HepG2 (cell line): Measurements from ENCODE around the gene PTPRU. TPM values are rescaled to one million over a fixed set of nuclear protein-coding genes. Genes with fewer than 3 reads are reported as not detected.

Experiments used
- ATAC-seq: fragments of 200-7000 bp; cut with Tn5 transposase; 3 replicates; pipeline ENCODE4 v1.9.1; 2020; ENCODE audit warnings: mild to moderate bottlenecking, moderate library complexity
- BruUV-seq: library from RNA; stranded (reverse); fragments of 400-500 nt; replicated peaks from 2 replicates; lab custom pipeline; 2021; lab: Mats Ljungman, UMichigan
- CTCF ChIA-PET: fragments of 300-600 bp; formaldehyde crosslinking; extraction: SDS; loops from one replicate; lab custom pipeline; 2021; ENCODE audit warnings: low total read pairs, inconsistent platforms, low intra/inter-chr PET ratio; lab: Yijun Ruan, JAX
- POLR2A ChIA-PET: fragments of 350-600 bp; sonication (Branson Sonifier 250); formaldehyde crosslinking; loops from one replicate; lab custom pipeline; 2020; ENCODE audit warnings: antibody characterized with exemption, inconsistent platforms; lab: Yijun Ruan, JAX
- DNase-seq: peaks from one replicate; pipeline ENCODE4 v3.0.0-alpha.2; 2015; ENCODE audit warnings: low spot score
- FAIRE-seq: peaks from 3 replicates; lab custom pipeline; 2011; peaks lifted over from hg19 to GRCh38; lab: Jason Lieb, UNC
- H2AFZ ChIP-seq: one replicate; pipeline ENCODE4 v1.6.1; 2011; ENCODE audit warnings: low read length, inconsistent platforms
- H3K27ac ChIP-seq: fragments of 300-600 bp; 3 replicates; pipeline ENCODE4 v1.8.0; 2011; ENCODE audit warnings: mixed run types, mild to moderate bottlenecking, mixed read lengths, low read length, inconsistent platforms; ENCODE audit not compliant: insufficient read depth; ENCODE audit errors: extremely low read length
- H3K27me3 ChIP-seq, 2 experiments: fragments of 200-600 bp in 1 of 2; 2 replicates in 1 of 2; 3 replicates in 1 of 2; pipeline versions ENCODE4 v1.6.0 to v1.8.0; 2011; ENCODE audit warnings: low read length in 2 of 2, mild to moderate bottlenecking in 2 of 2, moderate library complexity in 2 of 2, inconsistent platforms in 1 of 2; ENCODE audit not compliant: insufficient read depth in 2 of 2, control insufficient read depth in 1 of 2
- H3K36me3 ChIP-seq, 2 experiments: fragments of 200-600 bp in 1 of 2; replicated peaks in 1 of 2; 2 replicates in 1 of 2; 3 replicates in 1 of 2; pipeline versions ENCODE4 v1.5.1 to v1.8.0; 2011; ENCODE audit warnings: low read length in 2 of 2, inconsistent platforms in 1 of 2; ENCODE audit not compliant: insufficient read depth in 2 of 2, control insufficient read depth in 1 of 2
- H3K4me1 ChIP-seq: 2 replicates; pipeline ENCODE4 v1.5.1; 2012; ENCODE audit warnings: low read length, inconsistent platforms; ENCODE audit not compliant: insufficient read depth
- H3K4me2 ChIP-seq: 2 replicates; pipeline ENCODE4 v1.6.0; 2011; ENCODE audit warnings: low read depth, low read length, inconsistent platforms
- H3K4me3 ChIP-seq, 3 experiments: fragments of 200-600 bp in 1 of 3; sonication (generic), shearing (Covaris generic) in 1 of 3; replicated peaks in 1 of 3; 2 replicates each; pipeline ENCODE4 v1.5.1; 2011 to 2016; ENCODE audit warnings: low read length in 3 of 3, inconsistent platforms in 2 of 3, low read depth in 2 of 3, mild to moderate bottlenecking in 2 of 3, control low read depth in 1 of 3, mixed read lengths in 1 of 3; ENCODE audit not compliant: insufficient read depth in 1 of 3
- H3K79me2 ChIP-seq: one replicate; pipeline ENCODE4 v1.6.1; 2011; ENCODE audit warnings: low read length, inconsistent platforms; ENCODE audit not compliant: insufficient read depth
- H3K9ac ChIP-seq: 2 replicates; pipeline ENCODE4 v1.6.0; 2011; ENCODE audit warnings: mild to moderate bottlenecking, low read depth, low read length, inconsistent platforms; ENCODE audit not compliant: insufficient read depth
- H3K9me3 ChIP-seq: 2 replicates; pipeline ENCODE4 v1.5.1; 2012; ENCODE audit warnings: mild to moderate bottlenecking, low read length
- H4K20me1 ChIP-seq: 2 replicates; pipeline ENCODE4 v1.6.0; 2011; ENCODE audit warnings: inconsistent platforms, mild to moderate bottlenecking, low read length, moderate library complexity; ENCODE audit not compliant: insufficient read depth
- ASH2L ChIP-seq: fragments of 300-600, 200-600 bp; sonication (generic); IDR thresholded peaks from 2 replicates; pipeline ENCODE4 v1.7.0; 2017; ENCODE audit warnings: low read depth, mild to moderate bottlenecking, moderate library complexity, mixed read lengths, low read length; ENCODE audit not compliant: insufficient read length
- CEBPB ChIP-seq: IDR thresholded peaks from 2 replicates; pipeline ENCODE4 v1.6.1; 2011; ENCODE audit warnings: low read depth, low read length, improper control_type of control experiment, borderline replicate concordance
- CREB1 ChIP-seq, 2 experiments: fragments of 450-650 bp in 1 of 2; IDR thresholded peaks; 2 replicates each; pipeline ENCODE4 v1.6.1; 2016 to 2017; ENCODE audit warnings: control low read depth in 1 of 2, mild to moderate bottlenecking in 1 of 2, missing compliant biosample characterization in 1 of 2, missing genetic modification characterization in 1 of 2
- GATAD1 ChIP-seq: IDR thresholded peaks from 2 replicates; pipeline ENCODE4 v1.6.1; 2016; ENCODE audit warnings: missing genetic modification reagents, missing compliant biosample characterization
- MIER2 ChIP-seq: IDR thresholded peaks from 2 replicates; pipeline ENCODE4 v1.6.1; 2016; ENCODE audit warnings: missing biosample characterization, missing genetic modification reagents
- NFIB ChIP-seq: sonication (generic); formaldehyde crosslinking; IDR thresholded peaks from 2 replicates; pipeline ENCODE4 v1.9.0; 2021; ENCODE audit warnings: missing genetic modification reagents, mild to moderate bottlenecking, borderline replicate concordance
- RBAK ChIP-seq: sonication (generic); formaldehyde crosslinking; IDR thresholded peaks from 2 replicates; pipeline ENCODE4 v1.5.1; 2020; ENCODE audit warnings: mild to moderate bottlenecking, missing genetic modification reagents
- ZBTB42 ChIP-seq: sonication (generic); formaldehyde crosslinking; IDR thresholded peaks from 2 replicates; pipeline ENCODE4 v1.5.0; 2020; ENCODE audit warnings: mild to moderate bottlenecking, missing genetic modification reagents
- ZFP37 ChIP-seq: sonication (generic); formaldehyde crosslinking; IDR thresholded peaks from 2 replicates; pipeline ENCODE4 v1.4.0; 2020; ENCODE audit warnings: missing genetic modification reagents, borderline replicate concordance
- ZNF609 ChIP-seq: sonication (generic); formaldehyde crosslinking; IDR thresholded peaks from 2 replicates; pipeline ENCODE4 v1.4.0; 2020; ENCODE audit warnings: mild to moderate bottlenecking, missing genetic modification reagents, borderline replicate concordance
- ZNF83 ChIP-seq: sonication (generic); formaldehyde crosslinking; IDR thresholded peaks from 2 replicates; pipeline ENCODE4 v1.4.0; 2020; ENCODE audit warnings: missing genetic modification reagents, mild to moderate bottlenecking, borderline replicate concordance
- WGBS: methylation state at CpG from one replicate; pipeline ENCODE4 v1.1.6; 2017; ENCODE audit warnings: low lambda C conversion rate; 5-methylcytosine and 5-hydroxymethylcytosine counted together
- in situ Hi-C: cut with HindIII; loops from 2 replicates; pipeline ENCODE4 v1.10.0; 2017; ENCODE audit warnings: low pct_unique_long_range_greater_than_20kb; ENCODE audit not compliant: extremely low pct_ligation_motif_present
- intact Hi-C: fragments of 100-400 bp; cut with micrococcal nuclease; formaldehyde crosslinking; loops from one replicate; pipeline ENCODE4 v1.10.0; 2022; ENCODE audit not compliant: unreplicated experiment
- polyA plus RNA-seq, 8 experiments: library from polyadenylated mRNA; depleted of rRNA in 3 of 8; stranded (reverse) in 7 of 8; unstranded in 1 of 8; fragments of >200 nt; fragmentation: Illumina TruSeq in 4 of 8; extraction: Trizol in 4 of 8; gene quantifications; 2 replicates each; pipeline versions ENCODE4 v1.2.1 to v1.2.3, GENCODE V29; 2011 to 2016; ENCODE audit warnings: low read depth in 4 of 8, missing spikeins in 1 of 8, mixed read lengths in 1 of 8; ENCODE audit not compliant: insufficient read depth in 1 of 8
- total RNA-seq, 5 experiments: library from RNA; depleted of rRNA; stranded (reverse); fragments of >200 nt; fragmentation: Illumina TruSeq; extraction: Trizol; gene quantifications; 2 replicates each; pipeline ENCODE4 v1.2.3, GENCODE V29; 2016; ENCODE audit warnings: low read depth in 1 of 5
- TF ChIP-seq, protein P1 (sequence below): sonication (generic); formaldehyde crosslinking; IDR thresholded peaks from 2 replicates; pipeline ENCODE4 v1.4.0; 2020; ENCODE audit warnings: missing genetic modification reagents
- TF ChIP-seq, protein P2 (sequence below): IDR thresholded peaks from 2 replicates; pipeline ENCODE4 v1.6.1; 2012; ENCODE audit warnings: inconsistent platforms
- TF ChIP-seq, protein P3 (sequence below): sonication (generic); formaldehyde crosslinking; IDR thresholded peaks from 2 replicates; pipeline ENCODE4 v1.5.0; 2020; ENCODE audit warnings: missing genetic modification reagents, mild to moderate bottlenecking, borderline replicate concordance
- TF ChIP-seq, protein P4 (sequence below): sonication (generic); formaldehyde crosslinking; conservative IDR thresholded peaks from 2 replicates; pipeline ENCODE4 v1.8.1; 2023; ENCODE audit warnings: missing genetic modification reagents

Gene PTPRU
- total and polyA plus RNA-seq, 2 of the 13 experiments (the other 11 are each of a cell fraction or from before 2014, with no cell fraction given): 21.6 to 22.3 TPM

- FAIRE-seq (no peak), DNase-seq (no peak), ATAC-seq (no peak)
- Histone ChIP-seq H3K4me2 (no peak overlapping the region), H3K4me3 (no peak overlapping the region), H3K79me2 (peaks cover 3% of the 10 kb centered on the region), H3K27ac (no peak overlapping the region), H2AFZ (no peak overlapping the region), H3K4me1 (peaks cover 7% of the 10 kb centered on the region; the same call in 1 of the 2 replicates), H3K9me3 (no peaks in the 10 kb centered on the region), H3K27me3 (no peaks in the 10 kb centered on the region), H3K9ac (no peak overlapping the region), H4K20me1 (peaks cover 8% of the 10 kb centered on the region; the same call in 1 of the 2 replicates), H3K36me3 (peaks cover 4 to 6% of the 10 kb centered on the region in 2 experiments; a peak in 1 of 5 replicates)
- ChIA-PET POLR2A (no interaction called here), CTCF (no interaction called here)
- in situ Hi-C loops: no loop called here
- WGBS: 97% methylated on average over 7 of the region's 7 CpGs
- intact Hi-C loops: no loop called here
- BruUV-seq: no TSS peak
- no peak for TF ChIP-seq CEBPB
- TF ChIP-seq GATAD1 (CRISPR knock-in tag): no peak
- TF ChIP-seq, protein P1, sequence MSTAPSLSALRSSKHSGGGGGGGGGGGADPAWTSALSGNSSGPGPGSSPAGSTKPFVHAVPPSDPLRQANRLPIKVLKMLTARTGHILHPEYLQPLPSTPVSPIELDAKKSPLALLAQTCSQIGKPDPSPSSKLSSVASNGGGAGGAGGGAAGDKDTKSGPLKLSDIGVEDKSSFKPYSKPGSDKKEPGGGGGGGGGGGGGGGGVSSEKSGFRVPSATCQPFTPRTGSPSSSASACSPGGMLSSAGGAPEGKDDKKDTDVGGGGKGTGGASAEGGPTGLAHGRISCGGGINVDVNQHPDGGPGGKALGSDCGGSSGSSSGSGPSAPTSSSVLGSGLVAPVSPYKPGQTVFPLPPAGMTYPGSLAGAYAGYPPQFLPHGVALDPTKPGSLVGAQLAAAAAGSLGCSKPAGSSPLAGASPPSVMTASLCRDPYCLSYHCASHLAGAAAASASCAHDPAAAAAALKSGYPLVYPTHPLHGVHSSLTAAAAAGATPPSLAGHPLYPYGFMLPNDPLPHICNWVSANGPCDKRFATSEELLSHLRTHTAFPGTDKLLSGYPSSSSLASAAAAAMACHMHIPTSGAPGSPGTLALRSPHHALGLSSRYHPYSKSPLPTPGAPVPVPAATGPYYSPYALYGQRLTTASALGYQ (CRISPR knock-in tag): no peak
- no peak for TF ChIP-seq NFIB (CRISPR knock-in tag)
- TF ChIP-seq, protein P2, sequence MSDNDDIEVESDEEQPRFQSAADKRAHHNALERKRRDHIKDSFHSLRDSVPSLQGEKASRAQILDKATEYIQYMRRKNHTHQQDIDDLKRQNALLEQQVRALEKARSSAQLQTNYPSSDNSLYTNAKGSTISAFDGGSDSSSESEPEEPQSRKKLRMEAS: no peak
- TF ChIP-seq ASH2L: no peak
- no peak for TF ChIP-seq RBAK (CRISPR knock-in tag)
- no peak for TF ChIP-seq MIER2
- no peak for TF ChIP-seq ZNF609 (CRISPR knock-in tag)
- TF ChIP-seq ZNF83 (CRISPR knock-in tag): no peak
- no peak for TF ChIP-seq ZBTB42 (CRISPR knock-in tag)
- no peak for TF ChIP-seq ZFP37
- TF ChIP-seq, protein P3, sequence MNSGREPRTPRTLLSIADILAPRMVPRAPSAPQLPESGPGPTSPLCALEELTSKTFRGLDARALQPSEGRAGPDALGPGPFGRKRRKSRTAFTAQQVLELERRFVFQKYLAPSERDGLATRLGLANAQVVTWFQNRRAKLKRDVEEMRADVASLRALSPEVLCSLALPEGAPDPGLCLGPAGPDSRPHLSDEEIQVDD (CRISPR knock-in tag): no peak
- TF ChIP-seq, protein P4, sequence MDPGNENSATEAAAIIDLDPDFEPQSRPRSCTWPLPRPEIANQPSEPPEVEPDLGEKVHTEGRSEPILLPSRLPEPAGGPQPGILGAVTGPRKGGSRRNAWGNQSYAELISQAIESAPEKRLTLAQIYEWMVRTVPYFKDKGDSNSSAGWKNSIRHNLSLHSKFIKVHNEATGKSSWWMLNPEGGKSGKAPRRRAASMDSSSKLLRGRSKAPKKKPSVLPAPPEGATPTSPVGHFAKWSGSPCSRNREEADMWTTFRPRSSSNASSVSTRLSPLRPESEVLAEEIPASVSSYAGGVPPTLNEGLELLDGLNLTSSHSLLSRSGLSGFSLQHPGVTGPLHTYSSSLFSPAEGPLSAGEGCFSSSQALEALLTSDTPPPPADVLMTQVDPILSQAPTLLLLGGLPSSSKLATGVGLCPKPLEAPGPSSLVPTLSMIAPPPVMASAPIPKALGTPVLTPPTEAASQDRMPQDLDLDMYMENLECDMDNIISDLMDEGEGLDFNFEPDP (CRISPR knock-in tag): no peak
- no peak for TF ChIP-seq CREB1 (IDR thresholded peaks at IDR 0.05)
- TF ChIP-seq CREB1 (CRISPR knock-in tag; IDR thresholded peaks at IDR 0.05): no peak
Observed at GRCh38 chr1:29254346-29254745, 18.0 kb downstream of the PTPRU start.
